Stimulated activated CD8-positive, alpha-beta memory T cell treated with anti-CD3 and anti-CD28 coated beads, Interleukin-15, amount 100 ng/mL, for 1 hour (primary cell): Measurements from ENCODE around the gene PBX3.

Source experiments
- DNase-seq: peaks from one replicate; pipeline ENCODE4 v3.0.0-alpha.2; 2020; ENCODE audit warnings: low read depth

The PBX3 gene

DNA sequence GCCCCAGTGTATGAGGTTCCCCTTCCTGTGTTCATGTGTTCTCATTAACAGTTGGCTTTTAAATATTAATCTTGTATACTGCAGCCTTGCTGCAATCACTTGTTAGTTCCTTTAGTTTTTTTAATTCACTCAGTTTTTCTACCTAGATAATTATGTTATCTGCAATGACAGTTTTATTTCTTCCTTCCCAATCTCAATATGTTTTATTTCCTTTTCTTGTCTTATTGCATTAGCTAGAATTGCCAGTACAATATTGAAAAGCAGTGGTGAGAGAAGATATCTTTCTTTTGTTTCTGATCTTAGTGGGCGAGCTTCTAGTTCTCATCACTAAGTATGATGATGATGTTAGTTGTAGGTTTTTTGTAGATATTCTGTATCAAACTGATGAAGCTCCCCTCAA is 232.2 kb downstream of the PBX3 start:
- no peak for DNase-seq

DNA sequence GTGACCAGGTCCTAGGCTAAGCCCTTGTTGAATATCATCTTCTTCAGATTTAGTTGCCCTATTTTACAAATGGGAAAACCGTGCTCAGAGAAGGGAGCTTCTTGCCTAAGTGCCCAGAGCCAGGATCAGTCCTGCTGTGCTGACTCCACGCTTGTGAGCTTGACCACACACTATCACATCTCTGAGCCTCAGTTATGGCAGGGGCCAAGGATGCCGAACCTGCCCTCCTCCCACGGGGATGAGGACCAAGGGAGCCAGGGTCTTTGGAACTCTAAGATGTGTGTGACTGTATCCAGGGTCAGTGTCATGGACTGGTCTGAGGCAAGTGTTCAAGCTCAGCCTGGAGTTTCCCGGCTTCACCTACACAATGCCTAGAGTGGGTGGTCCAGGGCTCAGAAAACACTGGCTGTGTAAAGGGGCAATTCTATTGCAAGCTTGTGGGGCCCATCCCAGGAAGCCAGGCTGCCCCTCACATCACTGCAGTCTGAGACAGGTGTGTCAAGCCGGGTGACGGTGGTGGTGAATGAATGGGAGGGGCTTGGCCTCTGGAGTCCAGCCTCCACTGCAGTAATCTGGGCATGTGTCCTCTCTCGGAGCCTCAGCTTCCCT is 235.7 kb downstream of the PBX3 start:
- DNase-seq = no peak

DNA sequence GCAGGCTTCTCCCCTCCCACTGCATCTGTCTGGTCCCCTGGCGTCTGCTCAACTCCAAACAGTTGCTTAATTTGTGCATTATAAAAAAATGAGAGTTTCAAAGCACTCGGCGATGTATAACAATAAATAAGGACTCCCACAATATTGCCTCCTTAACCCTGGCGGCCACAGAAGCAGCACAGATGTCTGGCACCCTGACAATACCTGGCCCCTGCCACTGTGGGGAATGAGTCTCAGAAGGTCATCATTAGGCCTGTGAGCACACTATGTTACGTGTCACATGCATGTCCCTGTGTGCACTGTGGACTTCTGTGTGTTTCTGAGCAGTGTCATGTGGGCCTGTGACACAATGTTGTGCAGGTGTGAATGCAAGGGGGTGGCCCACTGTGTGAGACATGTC is 236.5 kb downstream of the PBX3 start:
- DNase-seq = no peak

DNA sequence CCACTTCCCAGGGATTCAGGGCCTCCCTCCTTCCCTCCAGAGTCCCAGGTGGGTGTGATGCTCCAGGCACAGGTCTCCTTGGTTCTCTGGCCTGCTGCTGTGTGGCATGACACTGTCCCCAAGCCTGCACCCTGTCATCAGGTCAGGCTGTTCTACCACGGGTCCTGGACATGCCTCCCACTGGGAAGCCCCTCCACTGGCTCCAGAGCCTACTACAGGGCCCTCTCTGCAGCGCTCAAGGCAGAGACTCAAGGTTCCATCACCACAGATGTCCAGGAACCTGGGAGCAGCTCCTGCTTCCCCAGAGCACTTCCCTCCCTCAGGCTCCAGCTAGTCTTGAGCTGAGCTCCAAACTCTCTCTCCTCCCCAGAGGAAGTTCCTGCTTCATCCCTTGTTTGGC is 237.3 kb downstream of the PBX3 start:
- DNase-seq = no peak

DNA sequence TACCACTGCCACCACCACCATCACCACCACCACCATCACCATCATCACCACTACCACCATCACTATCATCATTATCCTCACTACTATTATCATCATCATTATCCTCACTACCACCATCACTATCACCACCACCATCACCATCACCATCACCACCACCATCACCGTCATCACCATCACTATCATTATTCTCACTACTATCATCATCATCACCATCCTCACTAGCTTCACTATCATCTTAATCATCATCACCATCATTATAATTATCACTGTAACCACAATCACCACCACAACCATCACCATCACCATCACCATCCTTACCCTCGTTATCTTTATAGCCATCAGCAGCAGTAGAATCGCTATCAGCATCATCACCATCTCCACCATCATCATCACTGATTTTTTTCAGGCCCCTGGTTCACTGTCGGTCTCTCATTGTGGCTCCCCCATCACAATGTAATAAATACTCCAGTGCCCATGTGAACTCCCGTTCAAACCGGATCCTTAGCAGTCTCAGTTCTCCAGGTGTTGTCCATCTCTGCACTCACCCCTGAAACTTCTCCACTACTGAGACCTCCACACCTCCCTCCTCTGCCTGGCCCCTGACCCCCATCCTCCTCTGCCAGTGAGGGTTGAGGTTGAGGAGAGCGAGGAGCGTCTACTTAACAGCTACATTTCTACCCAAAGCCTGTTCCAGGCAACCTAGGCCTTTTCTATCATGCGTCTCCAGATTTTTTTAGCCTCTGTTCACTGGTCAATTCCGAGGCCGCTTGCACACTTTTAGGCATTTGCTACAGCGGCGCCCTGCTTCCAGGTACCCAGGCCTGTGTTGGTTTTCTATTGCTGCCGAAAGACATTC is 238.2 kb downstream of the PBX3 start:
- DNase-seq = no peak

DNA sequence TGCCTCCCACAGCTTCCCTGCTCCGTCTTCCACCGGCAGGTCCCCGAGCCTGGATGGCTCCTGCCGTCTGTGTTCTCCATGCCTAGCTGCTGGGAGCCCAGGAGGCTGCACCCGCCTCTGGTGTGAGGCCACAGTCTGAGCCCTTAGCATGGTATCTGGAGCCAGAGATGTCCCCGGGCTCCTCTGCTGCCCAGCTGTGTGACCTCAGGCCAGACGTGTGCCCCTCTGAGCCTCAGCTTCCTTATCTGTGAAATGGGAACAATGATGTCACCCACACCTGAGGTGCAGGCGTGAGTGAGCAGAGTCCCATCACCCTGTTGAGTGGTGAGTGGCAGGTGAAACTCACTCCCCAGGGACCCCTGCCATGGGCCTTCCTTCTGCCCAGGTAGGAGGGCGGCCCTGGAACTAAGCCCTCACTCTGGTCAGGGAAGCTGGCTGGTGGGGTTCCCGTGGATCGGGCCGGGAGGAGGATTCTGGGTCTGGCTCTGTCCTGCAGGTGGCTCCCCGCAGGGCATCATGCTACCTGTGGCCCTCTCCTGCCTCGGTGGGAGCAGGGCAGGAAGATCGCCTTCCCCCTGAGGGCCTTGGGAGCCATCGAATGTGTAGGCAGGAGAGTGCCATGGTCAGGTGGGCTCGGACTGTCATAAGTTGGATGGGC is 239.0 kb downstream of the PBX3 start:
- DNase-seq = no peak

DNA sequence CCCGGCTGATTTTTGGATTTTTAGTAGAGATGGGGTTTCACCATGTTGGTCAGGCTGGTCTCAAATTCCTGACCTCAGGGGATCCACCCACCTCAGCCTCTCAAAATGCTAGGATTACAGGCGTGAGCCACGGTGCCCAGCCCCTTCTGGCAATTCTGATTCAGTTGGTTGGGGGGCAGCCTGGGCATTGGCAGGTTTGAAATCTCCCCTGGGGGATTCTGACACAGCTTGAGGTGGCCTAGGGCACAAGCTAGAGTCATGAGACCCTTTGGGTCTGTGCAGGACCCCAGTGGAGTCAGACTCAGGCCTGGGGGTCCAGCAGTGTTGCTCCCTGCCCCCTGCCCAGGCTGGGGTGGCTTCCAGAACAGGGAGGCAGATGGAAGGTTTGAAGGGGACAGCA is 239.8 kb downstream of the PBX3 start:
- no peak for DNase-seq

DNA sequence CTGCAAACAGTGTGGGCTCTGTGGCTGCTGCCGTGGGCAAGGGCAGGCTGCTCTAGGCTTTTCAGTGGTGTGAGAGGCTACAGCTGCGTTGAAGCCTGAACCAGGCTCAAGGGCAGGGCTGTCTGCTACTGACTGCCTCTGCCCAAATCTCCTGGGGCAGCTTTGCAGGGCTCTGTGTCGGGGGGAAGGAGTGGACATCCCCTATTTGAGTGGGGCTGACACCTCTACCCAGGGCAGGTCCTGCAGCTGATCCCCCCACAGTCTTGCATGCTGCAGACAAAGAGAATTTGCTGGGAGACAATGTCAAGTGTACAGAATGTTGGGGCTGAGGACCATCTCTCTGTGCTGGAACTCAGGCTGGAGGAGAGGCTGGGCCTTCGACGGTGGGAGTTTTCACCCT is 240.2 kb downstream of the PBX3 start:
- DNase-seq = no peak

DNA sequence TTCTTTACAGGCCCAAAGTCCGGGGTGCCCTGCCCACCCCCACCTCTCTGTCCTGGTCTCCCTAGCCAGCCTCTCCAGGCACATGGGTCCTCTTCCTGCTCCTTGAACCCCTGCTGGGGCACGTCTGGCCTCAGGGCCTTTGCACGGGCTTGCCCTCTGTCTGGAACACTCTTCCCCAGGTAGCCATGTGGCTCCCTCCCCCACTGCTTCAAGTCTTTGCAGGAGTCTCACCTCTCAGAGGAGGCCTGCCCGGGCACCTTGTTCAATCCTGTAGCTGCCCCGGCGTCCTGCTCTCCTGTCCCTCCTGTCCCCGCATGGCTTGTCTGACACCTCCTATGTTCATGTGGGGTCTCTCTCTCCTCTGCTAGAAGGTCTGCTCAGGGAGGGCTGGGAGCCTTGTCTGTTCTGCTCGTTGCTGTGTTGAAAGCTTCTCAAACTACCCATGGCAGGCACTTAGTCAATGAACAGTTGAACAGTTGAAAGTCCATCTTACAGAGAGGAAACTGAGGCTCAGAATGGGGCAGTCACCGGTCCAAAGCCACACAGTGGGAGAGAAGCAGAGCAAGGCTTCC is 241.4 kb downstream of the PBX3 start:
- no peak for DNase-seq

DNA sequence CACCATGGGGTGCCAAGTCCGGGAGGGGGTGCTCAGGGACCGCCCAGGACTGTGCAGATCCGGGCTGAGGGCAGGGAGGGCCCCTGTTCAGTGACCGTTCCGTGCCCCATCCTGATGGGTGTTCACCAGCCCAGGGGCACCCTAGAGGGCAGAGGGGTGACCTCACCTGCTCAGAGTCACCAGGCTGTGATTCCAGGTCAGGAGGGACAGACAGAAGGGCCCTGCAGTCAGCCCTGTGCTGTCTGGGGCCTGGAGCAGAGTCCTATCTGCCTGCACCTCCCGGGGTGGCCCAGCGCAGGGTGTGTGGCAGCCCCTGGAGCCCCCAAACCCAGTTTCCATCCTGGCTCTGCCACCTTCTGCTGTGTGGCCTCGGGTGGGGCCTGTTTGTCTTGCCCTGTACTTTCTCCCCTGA is 241.9 kb downstream of the PBX3 start:
- no peak for DNase-seq

DNA sequence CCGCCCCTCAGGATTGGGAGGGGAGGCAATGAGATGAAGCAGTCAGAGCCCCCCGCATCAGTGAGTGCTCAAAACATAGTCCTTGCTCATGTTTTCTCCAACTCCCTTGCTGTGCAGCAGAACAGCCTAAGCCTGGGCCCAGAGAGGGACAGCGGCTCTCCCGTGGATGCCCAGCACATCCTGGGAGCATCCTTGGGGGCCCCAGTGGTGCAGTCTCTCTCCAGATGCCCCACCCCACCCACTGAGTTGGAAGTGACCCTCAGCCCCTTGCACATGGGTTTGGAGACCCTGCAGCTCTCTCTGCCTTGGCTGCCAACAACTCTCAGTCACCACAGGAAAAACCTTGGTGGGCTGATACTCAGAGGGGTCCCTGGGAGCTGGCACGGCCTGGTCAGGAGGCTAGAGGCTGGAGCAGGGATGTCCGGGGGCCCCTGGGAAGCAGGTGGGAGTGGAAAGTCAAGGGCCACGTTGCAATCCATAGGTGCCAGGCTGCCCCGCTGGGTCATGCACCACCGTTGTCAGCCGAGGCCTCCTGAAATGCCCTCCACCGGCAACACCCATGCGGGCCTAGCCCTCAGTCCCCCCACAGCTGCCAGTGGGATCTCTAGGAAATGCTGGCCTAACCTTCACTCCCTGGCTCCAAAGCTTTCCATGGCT is 242.5 kb downstream of the PBX3 start:
- no peak for DNase-seq

DNA sequence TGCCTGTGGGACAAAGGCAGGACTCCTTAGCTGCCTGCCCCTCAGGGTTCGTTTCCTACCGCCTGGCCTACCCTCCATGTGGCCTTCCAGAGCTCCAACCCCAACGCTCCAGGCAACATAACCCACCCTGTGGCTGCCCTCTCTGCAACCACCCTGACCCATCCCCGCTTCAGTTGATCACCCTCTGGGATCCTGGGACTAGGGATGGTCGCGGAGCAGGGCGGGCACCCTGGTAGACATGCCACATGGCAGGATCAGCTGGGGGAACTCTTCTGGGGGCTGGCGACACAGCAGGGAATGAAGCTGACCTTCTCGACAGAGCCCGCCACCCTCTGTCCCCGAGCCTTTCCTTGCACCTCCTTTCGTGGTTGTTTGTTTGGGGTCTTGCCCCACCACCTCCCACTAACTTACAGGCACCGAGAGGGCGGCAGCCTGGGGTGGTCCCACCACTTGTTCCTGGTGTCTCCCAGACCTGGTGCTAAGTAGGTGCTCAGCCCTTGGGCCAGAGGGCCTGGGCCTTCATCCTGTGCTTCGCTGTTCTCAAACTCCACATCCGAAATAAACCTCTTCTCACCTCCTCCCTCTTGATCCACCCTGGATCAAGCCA is 243.1 kb downstream of the PBX3 start:
- DNase-seq = no peak

DNA sequence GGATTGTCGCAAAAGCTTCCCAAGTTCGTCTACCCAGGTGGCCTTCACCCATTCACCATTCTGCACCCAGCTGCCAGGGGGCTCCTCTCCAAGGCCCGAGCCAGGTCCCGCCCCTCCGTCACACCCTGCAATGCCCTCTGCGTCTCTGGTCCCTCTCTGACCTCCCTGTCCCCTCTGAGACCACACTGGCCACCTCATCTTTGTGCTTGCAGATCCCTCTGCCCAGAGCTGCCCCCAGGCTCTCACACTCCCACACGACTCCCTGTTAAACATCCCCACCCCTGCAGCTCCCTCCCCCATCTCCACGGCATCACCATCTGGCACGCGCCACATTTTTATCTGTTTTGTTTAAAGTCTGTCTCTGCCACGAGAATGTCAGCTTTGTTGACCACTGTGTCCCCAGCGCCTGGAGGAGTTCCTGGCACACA is 243.6 kb downstream of the PBX3 start:
- DNase-seq = no peak

DNA sequence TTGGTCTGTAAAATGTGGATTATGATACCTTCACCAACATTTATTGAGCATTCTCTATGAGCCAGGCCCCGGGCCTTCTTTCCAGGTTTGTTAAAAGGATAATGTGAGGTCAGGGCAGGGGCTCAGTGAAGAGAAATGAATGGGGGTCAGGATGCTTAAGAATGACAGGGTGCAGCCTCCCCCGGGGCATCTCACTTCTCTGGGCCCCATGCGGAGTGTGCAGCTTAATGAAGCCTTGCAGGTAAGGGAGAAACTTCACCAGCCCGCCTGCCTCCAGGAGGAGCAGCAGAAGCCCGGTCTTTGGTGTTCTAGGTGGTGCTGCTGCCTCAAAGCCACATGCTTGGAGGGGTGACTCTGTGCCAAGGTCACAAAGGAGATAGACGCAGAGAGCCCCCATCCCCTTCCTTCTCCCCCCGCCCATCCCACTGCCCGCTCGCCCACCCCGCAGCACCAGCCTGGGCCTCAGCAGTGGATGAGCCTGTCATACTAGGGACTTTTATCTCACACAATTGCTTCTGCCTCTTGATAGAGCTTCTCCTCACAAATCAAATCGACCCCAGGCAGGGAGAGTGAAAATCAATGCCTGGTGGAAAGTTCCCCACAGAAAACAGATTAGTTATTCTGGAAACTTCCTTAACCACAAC is 244.8 kb downstream of the PBX3 start:
- DNase-seq = no peak

DNA sequence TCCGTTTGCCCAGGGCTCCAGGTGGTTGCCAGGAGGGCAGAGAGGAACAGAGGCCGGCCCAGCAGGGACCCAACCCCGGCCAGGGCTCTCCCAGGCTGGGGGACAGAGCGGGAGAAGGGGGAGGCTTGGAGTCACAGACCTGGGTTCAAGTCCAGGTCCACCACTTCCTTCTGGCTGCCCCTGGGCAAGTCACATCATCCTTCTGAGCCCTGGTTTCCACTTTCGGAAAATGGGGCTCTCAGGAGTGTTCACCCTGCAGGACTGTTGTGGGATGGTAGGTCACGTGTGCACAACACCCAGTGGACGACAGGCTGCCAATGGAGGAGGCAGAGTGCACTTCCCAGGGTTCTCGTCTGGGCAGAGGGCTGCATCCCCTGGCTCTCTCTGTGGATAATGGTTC is 245.4 kb downstream of the PBX3 start:
- no peak for DNase-seq

DNA sequence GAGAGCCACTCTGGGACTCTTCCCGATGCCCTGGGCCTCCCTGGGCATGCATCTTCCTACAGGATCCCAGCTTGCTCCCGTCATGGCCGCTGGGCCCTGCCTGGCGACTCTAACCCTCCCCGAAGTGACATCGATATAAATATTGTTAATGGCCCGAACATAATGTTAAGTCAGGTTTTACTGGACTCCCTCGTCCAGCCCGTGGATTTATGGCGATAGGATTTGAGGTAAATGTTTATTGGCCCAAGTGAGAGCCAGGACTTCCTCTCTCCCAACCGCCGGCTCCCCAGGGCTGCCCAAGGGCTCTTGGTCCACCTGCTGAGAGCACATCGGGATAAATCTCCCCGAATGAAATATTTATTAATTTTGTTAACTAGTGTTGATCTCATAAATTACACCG is 246.3 kb downstream of the PBX3 start:
- no peak for DNase-seq

DNA sequence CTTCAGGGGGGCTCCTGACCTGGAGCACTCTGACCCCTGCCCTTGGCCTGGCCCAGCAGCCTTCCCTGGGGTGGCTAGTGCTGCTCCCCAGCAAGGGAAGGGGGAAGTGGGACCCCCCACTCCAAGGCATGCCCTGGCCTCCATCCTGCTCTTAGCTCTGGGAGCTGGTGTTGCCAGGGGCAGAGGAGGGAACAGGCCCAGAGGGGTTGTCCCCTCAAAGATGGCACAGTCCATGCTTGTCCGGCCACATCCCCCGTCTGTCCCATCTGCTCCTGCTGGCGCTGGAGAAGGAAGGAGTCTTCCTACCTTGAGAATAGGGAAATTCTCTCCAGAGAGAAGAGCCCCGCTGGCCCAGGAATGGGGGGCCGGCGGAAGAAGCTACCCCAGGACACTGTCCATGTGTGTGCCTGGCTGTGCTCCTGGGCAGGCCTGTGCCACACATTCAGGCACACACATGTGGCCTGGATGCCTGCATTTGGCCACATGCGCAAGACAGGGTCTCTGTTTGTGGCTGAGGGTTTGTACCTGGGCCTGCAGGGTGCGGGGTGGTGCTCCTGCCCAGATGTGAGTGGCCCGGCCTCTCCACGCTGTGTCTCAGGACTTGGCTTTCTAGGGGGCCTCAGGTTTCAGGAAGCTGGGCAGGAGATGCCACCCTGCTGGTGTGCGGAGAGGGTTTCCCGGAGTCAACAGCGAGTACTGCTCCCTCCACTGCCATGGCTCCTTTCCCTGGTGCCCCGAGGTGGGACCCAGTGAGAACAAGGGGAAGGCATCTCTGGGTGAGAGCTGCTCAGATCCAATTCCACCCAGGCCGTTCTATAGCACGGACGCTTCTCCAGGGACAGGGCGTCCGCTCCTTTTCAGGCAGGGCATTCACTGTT is 247.1 kb downstream of the PBX3 start:
- no peak for DNase-seq

DNA sequence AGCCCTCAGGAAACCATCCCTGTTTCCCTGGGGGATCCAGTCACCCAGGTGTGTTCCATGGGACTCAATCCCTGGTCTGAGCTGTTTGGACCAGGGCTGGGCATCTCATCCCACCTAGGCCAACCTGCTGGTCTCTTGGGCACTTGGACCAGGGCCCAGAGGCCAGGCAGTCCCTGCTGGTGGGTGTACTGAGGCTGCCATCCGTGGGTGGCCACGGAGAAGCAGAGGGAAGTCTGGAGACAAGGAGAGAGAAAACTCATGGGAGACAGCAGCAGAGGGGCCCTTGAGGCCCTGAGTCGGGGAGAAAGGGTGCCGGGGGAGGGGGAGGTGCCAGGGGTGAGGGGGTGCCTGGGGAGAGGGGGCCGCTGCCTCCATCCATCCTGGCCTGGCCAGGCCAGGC is 247.8 kb downstream of the PBX3 start:
- DNase-seq = no peak

DNA sequence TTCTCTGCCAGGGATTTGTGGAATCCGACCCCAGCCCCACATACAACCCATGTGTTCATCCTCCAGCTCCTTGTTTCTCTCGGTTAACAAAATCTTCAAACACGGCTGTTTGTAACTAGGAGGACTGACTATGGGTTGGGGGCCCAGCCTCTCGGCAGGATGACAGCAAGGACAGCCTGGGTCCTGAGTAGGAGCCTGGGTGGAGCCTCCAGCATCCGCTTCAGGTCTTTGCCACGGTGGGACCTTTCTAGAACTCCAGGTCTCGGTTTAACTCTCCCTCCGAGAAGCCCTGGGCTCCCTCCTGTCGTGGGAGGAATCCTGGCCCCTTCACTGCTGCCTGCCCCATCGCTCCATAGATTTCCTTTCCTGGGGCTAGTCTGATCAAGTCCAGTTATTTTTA is 248.5 kb downstream of the PBX3 start:
- DNase-seq = no peak

DNA sequence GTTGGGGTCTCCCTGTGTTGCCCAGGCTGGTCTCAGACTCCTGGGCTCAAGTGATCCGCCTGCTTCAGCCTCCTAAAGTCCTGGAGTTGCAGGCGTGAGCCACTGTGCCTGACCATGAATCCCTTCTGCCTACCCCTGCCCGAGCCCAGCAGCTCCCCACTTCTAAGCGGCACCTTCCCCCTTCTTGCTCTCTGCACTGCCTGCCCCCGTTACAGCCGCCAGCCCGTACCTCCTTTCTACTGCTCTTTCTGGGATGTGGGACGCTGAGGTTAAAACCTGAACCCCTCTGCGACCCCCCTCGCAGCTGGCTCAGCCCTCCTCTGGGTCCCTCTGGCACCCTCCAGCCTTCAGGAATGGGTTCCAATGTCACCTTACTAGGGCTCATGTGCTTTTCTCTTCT is 249.6 kb downstream of the PBX3 start:
- no peak for DNase-seq
